NCI-H128 (cell line): Measurements from ENCODE around the gene ANKHD1.
"Not testable (repeated sequence)": the region's sequence is repeated elsewhere in the genome, so short reads cannot be mapped to it uniquely, and the experiment has no call there.

Experiments used
- DNase-seq: peaks from one replicate; lab custom pipeline; 2025; ENCODE audit not compliant: unreplicated experiment; lab: John Stamatoyannopoulos, UW

ANKHD1 gene

DNA sequence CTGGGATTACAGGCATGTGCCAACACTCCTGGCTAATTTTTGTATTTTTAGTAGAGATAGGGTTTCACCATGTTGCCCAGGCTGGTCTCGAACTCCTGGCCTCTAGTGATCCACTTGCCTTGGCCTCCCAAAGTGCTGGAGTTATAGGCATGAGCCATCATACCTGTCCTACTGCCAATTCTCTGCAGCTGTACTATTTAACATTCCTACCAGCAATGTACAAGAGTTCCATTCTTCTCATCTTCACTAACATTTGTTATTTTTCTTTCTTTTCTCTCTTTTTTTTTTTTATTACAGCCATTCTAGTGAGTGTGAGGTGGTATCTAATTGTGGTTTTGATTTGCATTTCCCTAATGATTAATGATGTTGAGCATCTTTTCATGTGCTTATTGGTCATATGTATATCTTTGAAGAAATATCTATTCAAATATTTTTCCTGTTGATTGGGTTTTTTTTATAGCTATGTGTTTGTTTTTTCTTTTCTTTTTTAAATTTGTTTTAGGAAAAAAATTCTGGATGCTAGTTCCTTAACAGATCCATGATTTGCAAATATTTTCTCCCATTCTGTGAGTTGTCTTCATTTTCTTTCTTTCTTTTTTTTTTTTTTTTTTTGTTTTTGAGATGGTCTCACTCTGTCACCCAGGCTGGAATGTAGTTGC, 17.4 kb downstream of the ANKHD1 start:
- no peak for DNase-seq

DNA sequence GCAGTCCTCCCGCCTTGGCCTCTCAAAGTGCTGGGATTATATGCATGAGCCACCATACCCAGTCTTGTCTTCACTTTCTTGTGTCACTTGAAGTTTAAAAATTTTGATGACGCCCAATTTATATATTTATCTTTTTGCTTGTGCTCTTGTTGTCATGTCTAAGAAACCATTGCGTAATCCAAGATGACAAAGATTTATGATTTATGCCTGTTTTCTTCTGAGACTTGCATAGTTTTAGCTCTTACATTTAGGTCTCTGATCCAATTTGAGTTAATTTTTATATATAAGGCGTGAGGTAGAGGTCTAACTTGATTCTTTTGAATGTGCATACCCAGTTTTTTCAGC, 18.6 kb downstream of the ANKHD1 start:
- DNase-seq, result no peak

DNA sequence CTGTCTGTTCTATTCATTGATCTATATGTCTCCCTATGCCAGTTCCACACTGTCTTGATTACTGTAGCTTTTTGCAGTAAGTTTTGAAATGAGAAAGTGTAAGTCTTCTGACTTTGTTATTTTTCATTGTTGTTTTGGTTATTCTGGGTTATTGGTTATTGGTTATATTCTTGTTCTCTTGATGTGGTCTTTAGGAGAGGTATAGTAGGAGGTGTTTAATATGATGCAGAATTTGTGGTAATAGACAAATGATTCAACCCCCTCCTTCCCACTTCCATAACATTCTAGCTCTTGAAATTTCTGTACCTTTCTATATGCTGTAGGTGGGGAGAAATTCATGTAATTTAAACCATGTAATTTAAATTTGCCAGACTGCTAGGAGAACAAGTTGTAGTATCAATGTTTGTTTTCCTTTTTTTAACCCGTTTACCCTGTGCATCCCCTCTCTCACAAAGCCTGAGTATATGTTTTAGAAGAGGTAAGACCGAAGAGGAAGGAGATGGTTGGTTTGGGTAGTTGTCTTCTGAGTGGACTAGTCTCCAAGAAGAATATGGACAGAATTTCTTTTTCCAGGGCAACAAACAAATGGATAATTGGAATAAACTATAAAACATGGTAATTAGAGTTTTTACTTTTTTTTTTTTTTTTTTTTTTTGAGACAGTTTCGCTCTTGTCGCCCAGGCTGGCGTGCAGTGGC, 19.2 kb downstream of the ANKHD1 start:
- no peak for DNase-seq

DNA sequence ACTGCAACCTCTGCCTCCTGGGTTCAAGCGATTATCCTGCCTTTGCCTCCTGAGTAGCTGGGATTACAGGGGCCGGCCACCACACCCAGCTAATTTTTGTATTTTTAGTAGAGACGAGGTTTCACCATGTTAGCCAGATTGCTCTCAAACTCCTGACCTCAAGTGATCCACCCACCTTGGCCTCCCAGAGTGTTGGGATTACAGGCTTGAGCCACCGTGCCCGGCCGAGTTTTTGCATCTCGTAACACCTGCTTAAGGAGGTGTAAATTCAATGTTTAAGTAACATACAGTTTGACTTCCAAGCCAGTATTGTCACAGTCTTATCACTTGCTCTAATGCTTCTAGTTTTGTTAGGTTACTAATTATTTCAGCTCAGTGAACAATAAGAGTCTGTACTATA, 19.7 kb downstream of the ANKHD1 start:
- not testable (repeated sequence) for DNase-seq

DNA sequence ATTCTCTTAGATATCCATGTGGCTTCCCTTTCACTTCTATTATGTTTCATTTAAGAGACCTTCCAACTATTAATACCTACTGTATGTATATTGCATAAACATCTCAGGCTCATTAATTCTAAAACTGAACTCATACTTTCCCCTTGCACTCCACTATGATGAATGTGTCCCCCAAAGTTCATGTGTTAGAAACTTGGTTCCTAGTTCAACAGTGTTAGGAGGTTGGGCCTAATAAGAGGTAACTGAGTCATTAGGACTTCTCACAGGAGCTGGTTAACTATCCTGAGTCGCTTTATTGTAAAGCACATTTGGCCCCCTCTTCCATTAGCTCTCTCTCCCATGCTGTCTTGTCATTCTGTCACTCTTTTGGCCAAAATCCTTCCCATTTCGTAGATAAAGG, 22.0 kb downstream of the ANKHD1 start:
- DNase-seq, result no peak

DNA sequence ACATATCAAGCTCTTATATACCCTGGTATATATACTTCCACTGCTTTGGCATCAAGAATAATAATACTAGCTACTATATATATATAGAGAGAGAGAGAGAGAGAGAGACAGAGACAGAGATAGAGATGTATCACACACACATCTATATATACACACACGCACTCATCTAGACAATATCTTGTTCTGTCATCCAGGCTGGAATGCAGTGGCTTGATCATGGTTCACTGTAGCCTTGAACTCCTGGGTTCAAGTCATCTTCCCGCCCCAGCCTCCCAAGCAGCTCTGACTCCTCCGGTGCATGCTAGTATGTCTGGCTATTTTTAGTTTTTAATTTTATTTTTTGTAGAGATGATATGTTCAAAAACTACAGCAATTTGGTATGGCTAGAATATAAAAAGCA, 22.5 kb downstream of the ANKHD1 start:
- DNase-seq, result no peak

DNA sequence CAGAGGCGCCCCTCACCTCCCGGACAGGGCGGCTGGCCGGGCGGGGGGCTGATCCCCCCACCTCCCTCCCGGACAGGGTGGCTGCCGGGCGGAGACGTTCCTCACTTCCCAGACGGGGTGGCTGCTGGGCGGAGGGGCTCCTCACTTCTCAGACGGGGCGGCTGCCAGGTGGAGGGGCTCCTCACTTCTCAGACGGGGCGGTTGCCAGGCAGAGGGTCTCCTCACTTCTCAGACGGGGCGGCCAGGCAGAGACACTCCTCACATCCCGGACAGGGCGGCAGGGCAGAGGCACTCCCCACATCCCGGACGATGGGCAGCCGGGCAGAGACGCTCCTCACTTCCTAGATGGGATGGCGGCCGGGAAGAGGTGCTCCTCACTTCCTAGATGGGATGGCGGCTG, 26.1 kb downstream of the ANKHD1 start:
- DNase-seq, result not testable (repeated sequence)

DNA sequence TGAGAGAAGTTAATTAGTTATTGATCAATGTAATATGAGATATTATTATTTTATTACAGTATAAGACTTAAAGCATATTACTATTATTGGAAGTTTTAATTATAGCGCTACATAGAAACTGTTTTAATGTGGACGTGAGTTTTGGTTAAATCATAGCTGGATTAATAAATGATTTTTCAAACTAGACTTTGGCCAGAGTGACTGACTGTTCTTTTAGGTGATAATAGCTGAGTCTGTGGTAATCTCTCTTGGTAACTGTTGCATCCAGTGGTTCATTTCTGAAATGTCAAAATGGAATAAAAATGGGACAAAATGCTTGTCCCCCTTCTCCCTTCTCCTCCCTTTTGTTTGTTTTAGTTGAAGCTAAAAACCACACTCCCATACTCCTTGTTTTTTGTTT, 28.1 kb downstream of the ANKHD1 start:
- no peak for DNase-seq

DNA sequence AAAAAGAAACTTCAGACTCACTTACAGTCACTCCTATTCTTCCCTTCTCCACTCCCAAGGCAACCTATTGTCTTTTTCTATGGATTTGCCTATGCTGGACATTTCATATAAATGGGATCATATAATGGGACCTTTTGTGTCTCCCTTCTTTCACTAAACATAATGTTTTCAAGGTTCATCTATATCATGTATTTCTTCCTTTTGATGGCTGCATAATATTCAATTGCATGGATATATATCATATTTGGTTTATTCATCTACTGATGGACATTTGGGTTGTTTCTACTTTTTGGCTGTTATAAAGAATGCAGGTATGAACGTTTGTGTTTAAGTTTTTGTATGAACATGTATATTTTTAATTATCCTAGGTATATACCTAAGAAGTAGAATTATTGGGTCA, 30.6 kb downstream of the ANKHD1 start:
- DNase-seq, result no peak

DNA sequence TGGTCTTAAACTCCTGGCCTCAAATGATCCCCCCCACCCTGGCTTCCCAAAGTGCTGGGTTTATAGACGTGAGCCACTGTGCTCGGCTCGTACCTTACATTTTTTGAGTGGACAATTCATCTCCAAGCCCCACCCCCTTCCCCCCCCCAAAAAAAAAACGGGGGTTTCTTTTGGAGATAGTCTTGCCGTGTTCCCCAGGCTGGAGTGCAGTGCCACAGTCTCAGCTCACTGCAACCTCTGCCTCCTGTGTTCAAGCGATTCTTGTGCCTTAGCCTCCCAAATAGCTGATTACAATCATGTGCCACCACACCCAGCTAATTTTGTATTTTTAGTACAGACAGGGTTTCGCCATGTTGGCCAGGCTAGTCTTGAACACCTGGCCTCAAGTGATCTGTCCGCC, 31.3 kb downstream of the ANKHD1 start:
- no peak for DNase-seq

DNA sequence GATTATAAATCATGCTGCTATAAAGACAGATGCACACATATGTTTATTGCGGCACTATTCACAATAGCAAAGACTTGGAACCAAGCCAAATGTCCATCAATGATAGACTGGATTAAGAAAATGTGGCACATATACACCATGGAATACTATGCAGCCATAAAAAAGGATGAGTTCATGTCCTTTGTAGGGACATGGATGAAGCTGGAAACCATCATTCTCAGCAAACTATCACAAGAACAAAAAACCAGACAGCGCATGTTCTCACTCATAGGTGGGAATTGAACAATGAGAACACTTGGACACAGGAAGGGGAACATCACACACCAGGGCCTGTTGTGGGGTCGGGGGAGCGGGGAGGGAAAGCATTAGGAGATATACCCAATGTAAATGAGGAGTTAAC, 55.7 kb downstream of the ANKHD1 start:
- not testable (repeated sequence) for DNase-seq

DNA sequence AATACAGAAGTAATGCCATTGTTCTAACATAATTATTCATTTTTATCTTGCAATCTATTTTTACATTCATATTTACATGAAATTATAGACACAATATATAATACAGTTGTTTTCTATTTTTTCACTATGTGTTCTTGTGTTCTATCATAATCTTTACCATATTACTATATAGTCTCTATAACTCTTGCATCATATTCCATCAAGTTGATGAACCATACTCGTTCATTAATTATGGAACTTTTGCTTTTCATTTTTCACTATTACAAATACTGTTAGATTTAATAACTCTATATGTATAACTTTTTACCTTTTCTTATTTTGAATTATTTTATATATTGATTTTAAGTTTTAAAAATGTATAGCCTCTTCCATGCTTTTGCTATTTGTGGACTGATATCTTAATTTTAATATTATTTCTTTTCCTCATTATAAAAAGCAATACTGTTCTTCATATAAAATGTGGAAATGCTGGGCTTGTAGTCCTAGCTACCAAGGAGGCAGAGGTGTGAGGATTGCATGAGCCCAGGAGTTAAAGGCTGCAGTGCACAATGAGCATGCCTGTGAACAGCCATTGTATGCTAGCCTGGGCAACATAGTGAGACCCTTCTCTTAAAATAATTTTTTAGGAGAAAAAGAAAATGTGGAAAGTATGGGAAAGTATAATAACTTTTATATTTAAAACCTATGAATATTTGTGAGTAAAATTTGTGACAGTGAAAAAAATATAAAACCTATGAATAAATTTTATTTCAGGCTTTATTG, 65.5 kb downstream of the ANKHD1 start:
- no peak for DNase-seq

DNA sequence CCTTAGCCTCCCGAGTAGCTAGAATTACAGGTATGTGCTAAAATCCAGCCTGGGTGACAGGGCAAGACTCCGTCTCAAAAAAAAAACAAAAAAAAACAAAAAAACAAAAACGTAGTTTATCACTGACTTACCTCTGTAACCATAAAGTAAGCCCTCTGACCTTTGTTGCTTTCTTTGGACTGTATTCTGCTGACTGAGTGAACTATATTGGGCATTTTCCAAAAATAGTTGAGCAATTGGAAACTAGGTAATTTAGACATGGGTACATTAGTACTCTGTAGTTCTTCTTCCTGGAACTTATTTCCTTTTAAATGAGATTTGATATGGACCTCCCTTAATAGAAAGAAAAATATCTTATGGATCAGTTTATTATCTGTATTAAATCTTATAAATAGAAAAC, 66.6 kb downstream of the ANKHD1 start:
- DNase-seq, result no peak

DNA sequence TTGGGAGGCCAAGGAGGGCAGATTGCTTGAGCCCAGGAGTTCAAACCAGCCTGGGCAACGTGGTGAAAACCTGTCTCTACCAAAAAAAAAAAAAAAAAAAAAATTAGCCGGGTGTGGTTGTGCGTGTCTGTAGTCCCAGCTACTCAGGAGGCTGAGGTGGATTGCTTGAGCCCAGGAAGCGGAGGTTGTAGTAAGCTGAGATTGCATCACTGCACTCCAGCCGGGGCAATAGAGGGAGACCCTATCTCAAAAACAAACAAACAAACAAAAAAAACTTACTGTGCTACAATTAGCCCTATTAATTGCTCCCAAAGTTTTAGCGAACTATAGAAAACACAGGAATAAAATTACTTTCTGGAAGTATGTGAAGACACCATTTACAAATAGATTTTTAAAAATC, 67.6 kb downstream of the ANKHD1 start:
- no peak for DNase-seq

DNA sequence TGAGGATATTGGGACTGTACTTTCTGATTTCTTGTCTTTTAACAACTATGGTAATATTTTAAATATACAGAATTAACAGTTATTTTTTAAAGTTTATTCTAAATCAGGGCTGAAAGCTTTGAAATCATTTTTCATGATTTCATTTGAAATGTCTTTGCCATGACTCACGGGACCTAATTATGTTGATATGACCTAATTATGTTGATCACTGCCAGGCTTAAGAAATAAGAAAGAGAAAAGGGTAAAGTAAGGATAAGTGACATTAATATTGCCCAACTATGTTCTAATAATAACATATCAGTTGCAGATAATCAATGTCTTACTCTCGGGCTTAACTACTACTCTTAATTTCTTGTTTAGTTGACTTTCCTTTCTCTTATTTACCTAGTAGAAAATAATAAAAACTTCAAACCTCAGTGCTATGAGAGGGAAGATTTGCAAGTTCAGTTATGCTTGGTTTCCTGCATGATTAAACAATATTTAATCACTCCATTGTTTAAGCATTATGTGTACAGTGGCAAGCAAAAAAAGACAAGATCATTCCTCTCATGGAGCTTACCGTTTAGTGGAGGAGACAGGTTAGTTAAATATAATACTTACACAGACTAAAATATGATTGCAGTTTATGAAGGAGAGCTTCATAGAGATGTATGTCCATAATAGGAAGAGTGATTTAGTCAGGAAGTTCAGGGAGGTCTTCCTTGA, 78.8 kb downstream of the ANKHD1 start:
- no peak for DNase-seq

DNA sequence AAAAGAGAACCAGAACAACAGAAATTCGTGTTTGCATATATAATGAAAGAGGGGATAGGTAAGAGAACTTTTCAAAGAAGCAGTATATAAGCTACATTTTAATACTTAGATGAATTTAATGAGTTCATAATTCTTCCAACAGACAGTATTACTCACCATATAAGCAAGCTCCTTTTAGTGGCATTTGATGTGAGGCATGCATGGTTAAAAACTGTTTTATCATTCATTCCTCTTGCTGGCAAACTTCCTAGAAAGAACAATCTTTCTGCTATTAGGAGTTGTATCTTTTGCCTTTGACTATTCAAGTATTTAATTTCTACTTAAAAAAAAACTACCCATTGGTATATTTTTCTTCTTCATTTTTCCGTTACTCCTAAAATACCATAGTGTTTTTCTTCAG, 80.1 kb downstream of the ANKHD1 start:
- no peak for DNase-seq

DNA sequence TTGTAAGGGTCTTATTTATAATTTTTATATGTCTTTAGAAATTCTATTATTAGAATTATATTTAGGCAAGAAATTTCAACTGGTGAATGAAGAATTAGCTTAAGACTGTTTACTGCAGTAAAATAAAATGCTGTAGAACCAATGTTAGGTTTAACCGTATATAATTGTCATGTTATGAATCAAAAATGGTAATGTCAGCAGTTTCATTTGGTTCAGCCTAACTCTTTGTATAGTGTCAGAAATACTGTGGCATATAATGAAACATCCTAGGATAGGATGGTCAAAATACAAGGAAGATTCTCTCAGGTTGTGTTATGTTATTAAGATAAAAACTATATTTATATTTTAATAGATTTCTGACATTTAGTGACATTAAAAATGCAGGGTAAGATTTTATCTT, 81.4 kb downstream of the ANKHD1 start:
- no peak for DNase-seq

DNA sequence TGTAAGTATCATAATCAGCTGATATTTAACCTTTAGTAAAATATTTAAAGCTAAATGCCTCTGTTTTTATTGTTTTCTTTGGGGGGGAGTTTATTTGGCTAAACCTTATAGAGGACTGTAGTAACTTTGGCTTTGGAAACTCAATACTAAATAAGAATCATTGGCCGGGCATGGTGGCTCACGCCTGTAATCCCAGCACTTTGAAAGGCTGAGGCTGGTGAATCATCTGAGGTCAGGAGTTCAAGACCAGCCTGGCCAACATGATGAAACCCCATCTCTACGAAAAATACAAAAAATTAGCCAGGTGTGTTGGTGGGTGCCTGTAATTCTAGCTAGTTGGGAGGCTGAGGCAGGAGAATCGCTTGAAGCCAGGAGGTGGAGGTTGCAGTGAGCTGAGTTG, 86.5 kb downstream of the ANKHD1 start:
- DNase-seq, result not testable (repeated sequence)

DNA sequence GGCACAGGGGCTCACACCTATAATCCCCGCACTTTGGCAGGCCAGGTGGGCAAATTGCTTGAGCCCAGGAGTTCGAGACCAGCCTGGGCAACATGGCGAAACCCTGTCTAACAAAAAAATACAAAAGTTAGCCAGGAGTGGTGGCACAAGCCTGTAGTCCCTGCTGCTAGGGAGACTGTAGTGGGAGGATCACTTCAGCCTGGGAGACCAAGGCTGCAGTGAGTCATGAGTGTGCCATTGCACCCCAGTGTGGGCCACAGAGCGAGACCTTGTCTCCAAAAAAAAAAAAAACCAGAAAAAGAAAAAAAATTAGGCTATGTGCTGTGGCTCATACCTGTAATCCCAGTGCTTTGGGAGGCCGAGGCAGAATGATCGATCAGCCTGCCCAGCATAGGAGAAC, 87.3 kb downstream of the ANKHD1 start:
- no peak for DNase-seq

DNA sequence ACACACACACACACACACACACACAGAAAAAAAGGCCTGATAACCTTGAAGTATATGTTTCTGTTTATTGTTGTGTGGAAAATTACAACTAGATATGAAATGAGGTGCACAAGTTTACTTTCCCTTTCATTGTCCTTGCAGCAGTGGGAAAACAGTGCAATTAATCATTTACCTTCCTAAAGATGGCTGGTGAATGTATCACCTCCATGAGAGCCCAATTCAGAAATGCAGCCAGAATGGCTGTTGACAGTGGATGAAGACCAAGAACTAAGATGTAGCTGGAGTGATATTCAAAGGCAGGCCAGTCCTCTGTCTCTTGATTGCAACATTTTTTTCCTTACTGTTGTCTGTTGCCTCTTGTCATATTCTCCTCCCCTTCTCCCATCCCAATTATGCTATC, 96.3 kb downstream of the ANKHD1 start:
- DNase-seq, result no peak

DNA sequence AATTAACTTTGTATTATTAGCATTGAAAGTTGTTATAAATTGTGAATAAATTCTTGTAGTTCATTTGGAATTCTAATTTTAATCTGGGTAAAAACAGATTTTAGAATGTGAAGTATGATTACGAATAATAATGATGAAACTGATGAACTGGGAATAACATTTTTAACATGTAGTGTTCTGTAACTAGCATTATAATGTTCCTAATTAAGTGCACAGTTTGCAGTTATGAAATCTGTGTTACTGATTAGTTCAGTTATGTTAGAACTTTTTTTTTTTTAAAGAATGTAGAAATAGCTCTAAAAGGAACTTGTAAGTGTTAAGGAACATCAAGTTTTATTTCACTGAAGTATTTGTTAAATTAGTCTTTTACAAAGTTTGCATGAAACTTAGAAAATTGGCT, 97.0 kb downstream of the ANKHD1 start:
- DNase-seq, result no peak

DNA sequence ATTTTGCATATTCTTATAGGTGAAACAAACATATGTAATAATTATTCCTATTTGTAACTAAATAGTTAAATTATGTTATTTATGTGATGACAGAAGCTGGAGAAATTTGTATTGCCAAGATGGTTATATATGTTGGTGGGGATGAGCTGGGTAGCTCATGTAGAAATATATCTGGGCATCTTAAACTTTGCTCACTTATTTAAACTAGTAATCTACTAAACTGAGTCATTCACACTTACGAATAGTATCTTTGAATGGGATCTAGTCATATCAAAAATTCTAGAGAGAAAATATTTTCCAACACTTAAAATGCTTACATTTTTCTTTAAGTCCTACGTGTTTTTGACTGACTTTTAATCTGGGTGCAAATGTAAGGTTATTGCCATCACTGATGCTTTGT, 101.2 kb downstream of the ANKHD1 start:
- no peak for DNase-seq
